Measurements from ENCODE around the gene TRIM41. TPM values are rescaled to one million over a fixed set of nuclear protein-coding genes. Genes with fewer than 3 reads are reported as not detected.

The TRIM41 gene
- total and polyA plus RNA-seq, 9 of the 15 experiments (the other 6 are each of a cell fraction or from before 2014, with no cell fraction given), result 1.8 to 47.6 (median 20.9) TPM

DNA sequence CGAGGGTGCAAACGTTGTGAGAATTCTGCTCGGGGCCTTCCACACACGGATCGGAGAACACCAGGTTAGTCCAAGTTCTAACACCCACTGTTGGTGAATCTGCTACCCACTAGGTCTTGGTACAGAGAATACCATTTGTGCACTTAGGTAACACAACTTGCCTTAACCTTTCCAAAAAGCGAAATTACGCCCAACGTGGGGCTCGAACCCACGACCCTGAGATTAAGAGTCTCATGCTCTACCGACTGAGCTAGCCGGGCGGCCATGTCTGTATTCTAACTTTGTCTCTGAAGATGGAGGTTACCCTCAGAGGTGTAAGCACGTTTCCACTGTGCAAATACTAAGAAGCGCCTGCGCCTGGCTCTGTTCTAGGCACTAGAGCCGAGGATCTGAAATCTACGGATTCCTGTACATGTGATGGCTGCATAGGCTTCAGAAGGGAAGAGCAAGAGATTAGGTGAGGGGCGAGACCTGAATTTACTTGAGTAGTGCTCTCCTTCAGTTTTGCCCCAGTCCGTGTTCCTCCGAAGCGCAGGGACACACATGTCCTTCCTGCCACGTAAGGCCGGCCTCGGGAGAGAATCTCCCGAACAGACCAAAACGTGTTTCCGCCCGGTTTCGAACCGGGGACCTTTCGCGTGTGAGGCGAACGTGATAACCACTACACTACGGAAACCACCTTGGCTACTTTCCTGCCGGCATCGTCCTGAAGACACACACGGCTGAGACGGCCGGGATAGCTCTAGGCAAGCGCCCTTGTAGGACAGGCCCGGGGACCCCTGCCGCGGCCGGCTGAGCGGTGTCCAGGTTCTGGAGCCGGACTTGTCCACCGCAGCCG, 1.1 kb upstream of the TRIM41 start:
- no peaks in the 10 kb centered on the region for H3K27me3 ChIP-seq (ENCODE audit: control insufficient read depth in 2 of 2, insufficient read depth in 2 of 2, low read length in 2 of 2)
- peaks cover 19% of the 10 kb centered on the region for H3K36me3 ChIP-seq (ENCODE audit: control insufficient read depth, insufficient read depth, low read length)
- H3K4me1 ChIP-seq (replicated peaks in 1 of 2; ENCODE audit: control insufficient read depth in 2 of 2, insufficient read depth in 2 of 2, low read length in 2 of 2), result peaks cover 0 to 49% of the 10 kb centered on the region in 2 experiments; a peak in 4 of 5 replicates
- no peaks in the 10 kb centered on the region for H3K9me1 ChIP-seq (ENCODE audit: control insufficient read depth, insufficient read depth, low read length)
- ChIA-PET CTCF (ENCODE audit: low intra/inter-chr PET ratio) (no interaction called here), POLR2A (interaction anchor here (0.6 to 1.7 kb wide), 8 partner anchors 13 to 385 kb away, joined by 3 to 8 read pairs (median 6); partner anchors contain the start of gene TRIM52)
- WGBS (ENCODE audit: insufficient coverage, low coverage, missing lambda C conversion rate), result under 1% methylated on average over 45 of the region's 50 CpGs
- H3K27ac ChIP-seq (ENCODE audit: extremely low read depth, low read depth, low read length), result peak overlapping the region; percentile 90
- H2AFZ ChIP-seq (ENCODE audit: low read depth, low read length), result peak overlapping the region; percentile 95
- FAIRE-seq (peak; percentile 91), ATAC-seq (peak; percentile 59), DNase-seq (ENCODE audit: extremely low read depth in 1 of 4, low spot score in 3 of 4) (peak in 3 of 4 experiments; percentile 53 to 98 (median 81))
- peak overlapping the region; percentile 86 for H3K4me3 ChIP-seq
- BruUV-seq (replicated peaks), result TSS peak; percentile 89
- H3K4me2 ChIP-seq (ENCODE audit: insufficient read depth, low read length), result peak overlapping the region; percentile 96
- no peaks in the 10 kb centered on the region for H3K9me3 ChIP-seq (replicated peaks; ENCODE audit: control insufficient read depth, insufficient read depth, low read depth, low read length)
- intact Hi-C loops (cut with micrococcal nuclease) (loop anchor here (1.0 to 2.0 kb wide), 3 partner anchors 15 to 35 kb away; no protein-coding TSS in a partner anchor), in situ Hi-C loops (cut with MboI) (no loop called here)
- H3K79me2 ChIP-seq (ENCODE audit: control insufficient read depth, insufficient read depth, low read length), result peaks cover 29% of the 10 kb centered on the region
- H4K20me1 ChIP-seq (replicated peaks; ENCODE audit: control insufficient read depth, insufficient read depth, low read length), result no peaks in the 10 kb centered on the region
- H3K9ac ChIP-seq (ENCODE audit: insufficient read depth in 1 of 2, low read depth in 2 of 2, low read length in 2 of 2), result peak overlapping the region; percentile 92 to 97
- TF ChIP-seq, protein P1, sequence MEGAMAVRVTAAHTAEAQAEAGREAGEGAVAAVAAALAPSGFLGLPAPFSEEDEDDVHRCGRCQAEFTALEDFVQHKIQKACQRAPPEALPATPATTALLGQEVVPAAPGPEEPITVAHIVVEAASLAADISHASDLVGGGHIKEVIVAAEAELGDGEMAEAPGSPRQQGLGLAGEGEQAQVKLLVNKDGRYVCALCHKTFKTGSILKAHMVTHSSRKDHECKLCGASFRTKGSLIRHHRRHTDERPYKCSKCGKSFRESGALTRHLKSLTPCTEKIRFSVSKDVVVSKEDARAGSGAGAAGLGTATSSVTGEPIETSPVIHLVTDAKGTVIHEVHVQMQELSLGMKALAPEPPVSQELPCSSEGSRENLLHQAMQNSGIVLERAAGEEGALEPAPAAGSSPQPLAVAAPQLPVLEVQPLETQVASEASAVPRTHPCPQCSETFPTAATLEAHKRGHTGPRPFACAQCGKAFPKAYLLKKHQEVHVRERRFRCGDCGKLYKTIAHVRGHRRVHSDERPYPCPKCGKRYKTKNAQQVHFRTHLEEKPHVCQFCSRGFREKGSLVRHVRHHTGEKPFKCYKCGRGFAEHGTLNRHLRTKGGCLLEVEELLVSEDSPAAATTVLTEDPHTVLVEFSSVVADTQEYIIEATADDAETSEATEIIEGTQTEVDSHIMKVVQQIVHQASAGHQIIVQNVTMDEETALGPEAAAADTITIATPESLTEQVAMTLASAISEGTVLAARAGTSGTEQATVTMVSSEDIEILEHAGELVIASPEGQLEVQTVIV (CRISPR knock-in tag; IDR thresholded peaks at IDR 0.05; ENCODE audit: borderline replicate concordance), result no peak
- TF ChIP-seq, protein P2, sequence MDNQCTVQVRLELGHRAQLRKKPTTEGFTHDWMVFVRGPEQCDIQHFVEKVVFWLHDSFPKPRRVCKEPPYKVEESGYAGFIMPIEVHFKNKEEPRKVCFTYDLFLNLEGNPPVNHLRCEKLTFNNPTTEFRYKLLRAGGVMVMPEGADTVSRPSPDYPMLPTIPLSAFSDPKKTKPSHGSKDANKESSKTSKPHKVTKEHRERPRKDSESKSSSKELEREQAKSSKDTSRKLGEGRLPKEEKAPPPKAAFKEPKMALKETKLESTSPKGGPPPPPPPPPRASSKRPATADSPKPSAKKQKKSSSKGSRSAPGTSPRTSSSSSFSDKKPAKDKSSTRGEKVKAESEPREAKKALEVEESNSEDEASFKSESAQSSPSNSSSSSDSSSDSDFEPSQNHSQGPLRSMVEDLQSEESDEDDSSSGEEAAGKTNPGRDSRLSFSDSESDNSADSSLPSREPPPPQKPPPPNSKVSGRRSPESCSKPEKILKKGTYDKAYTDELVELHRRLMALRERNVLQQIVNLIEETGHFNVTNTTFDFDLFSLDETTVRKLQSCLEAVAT (IDR thresholded peaks at IDR 0.05), result 0 out of 4 replicates have a peak, but pooled peaks have one; percentile 25 to 51
- TF ChIP-seq ETV1 (tag; conservative IDR thresholded peaks at IDR 0.05; ENCODE audit: low read depth) (peak; percentile 84), PTRF (tag; IDR thresholded peaks at IDR 0.05) (no peak), TOE1 (IDR thresholded peaks at IDR 0.05; ENCODE audit: borderline replicate concordance) (no peak; the same call in none of the 2 replicates), TOE1 (CRISPR knock-in tag; IDR thresholded peaks at IDR 0.05; ENCODE audit: borderline replicate concordance, low read depth) (0 out of 2 replicates have a peak, but pooled peaks have one; percentile 5), ZNF24 (IDR thresholded peaks at IDR 0.05) (peak; percentile 96; the same call in 1 of the 2 replicates), NUFIP1 (IDR thresholded peaks at IDR 0.05; ENCODE audit: partially characterized antibody) (no peak), EP400 (IDR thresholded peaks at IDR 0.05) (peak; percentile 88), MCM2 (IDR thresholded peaks at IDR 0.05; ENCODE audit: low read depth) (no peak)
- TF ChIP-seq, protein P3, sequence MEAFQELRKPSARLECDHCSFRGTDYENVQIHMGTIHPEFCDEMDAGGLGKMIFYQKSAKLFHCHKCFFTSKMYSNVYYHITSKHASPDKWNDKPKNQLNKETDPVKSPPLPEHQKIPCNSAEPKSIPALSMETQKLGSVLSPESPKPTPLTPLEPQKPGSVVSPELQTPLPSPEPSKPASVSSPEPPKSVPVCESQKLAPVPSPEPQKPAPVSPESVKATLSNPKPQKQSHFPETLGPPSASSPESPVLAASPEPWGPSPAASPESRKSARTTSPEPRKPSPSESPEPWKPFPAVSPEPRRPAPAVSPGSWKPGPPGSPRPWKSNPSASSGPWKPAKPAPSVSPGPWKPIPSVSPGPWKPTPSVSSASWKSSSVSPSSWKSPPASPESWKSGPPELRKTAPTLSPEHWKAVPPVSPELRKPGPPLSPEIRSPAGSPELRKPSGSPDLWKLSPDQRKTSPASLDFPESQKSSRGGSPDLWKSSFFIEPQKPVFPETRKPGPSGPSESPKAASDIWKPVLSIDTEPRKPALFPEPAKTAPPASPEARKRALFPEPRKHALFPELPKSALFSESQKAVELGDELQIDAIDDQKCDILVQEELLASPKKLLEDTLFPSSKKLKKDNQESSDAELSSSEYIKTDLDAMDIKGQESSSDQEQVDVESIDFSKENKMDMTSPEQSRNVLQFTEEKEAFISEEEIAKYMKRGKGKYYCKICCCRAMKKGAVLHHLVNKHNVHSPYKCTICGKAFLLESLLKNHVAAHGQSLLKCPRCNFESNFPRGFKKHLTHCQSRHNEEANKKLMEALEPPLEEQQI (IDR thresholded peaks at IDR 0.05), result 0 out of 2 replicates have a peak, but pooled peaks have one; percentile 78
- TF ChIP-seq, protein P4, sequence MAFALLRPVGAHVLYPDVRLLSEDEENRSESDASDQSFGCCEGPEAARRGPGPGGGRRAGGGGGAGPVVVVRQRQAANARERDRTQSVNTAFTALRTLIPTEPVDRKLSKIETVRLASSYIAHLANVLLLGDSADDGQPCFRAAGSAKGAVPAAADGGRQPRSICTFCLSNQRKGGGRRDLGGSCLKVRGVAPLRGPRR (CRISPR knock-in tag; IDR thresholded peaks at IDR 0.05), result no peak

Measured in K562 (cell line).